T-cell (primary cell): ENCODE data around the gene JRKL. TPM values are rescaled to one million over a fixed set of nuclear protein-coding genes. Genes with fewer than 3 reads are reported as not detected.
"Not testable (repeated sequence)": the region's sequence is repeated elsewhere in the genome, so short reads cannot be mapped to it uniquely, and the experiment has no call there.

Experiments used
- ATAC-seq, 4 experiments: fragments of 200-7000 bp in 3 of 4; fragments of 150-1000 bp in 1 of 4; cut with Tn5 transposase; replicated peaks in 1 of 4; 1 replicate in 3 of 4; 2 replicates in 1 of 4; pipeline ENCODE4 v1.10.0; 2021; ENCODE audit warnings: moderate library complexity in 3 of 4, mild to moderate bottlenecking in 2 of 4, moderate number of reproducible peaks in 1 of 4
- CTCF ChIA-PET, 2 donors: fragments of 300-600 bp; sonication (Branson Sonifier 250); formaldehyde crosslinking; loops; one replicate each; lab custom pipeline; 2022; ENCODE audit warnings: antibody characterized with exemption in 2 of 2; lab: Charles Lee
- POLR2A ChIA-PET, 2 donors: fragments of 300-600 bp; sonication (Branson Sonifier 250); formaldehyde crosslinking; loops; one replicate each; lab custom pipeline; 2022; ENCODE audit warnings: antibody characterized with exemption in 2 of 2; lab: Charles Lee
- DNase-seq, 35 experiments: peaks; one replicate each; pipeline versions ENCODE4 v3.0.0 to v3.0.0-alpha.2; 2013 to 2023
- H3K27ac ChIP-seq: one replicate; pipeline ENCODE4 v1.5.1; 2013; ENCODE audit warnings: low read length
- H3K27me3 ChIP-seq, 2 experiments: replicated peaks in 1 of 2; 1 replicate in 1 of 2; 2 replicates in 1 of 2; pipeline versions ENCODE4 v1.6.1 to v1.7.0; 2013; ENCODE audit warnings: low read length in 1 of 2, mixed read lengths in 1 of 2; ENCODE audit not compliant: control insufficient read depth in 2 of 2, insufficient read depth in 2 of 2; ENCODE audit errors: extremely low read depth in 1 of 2
- H3K36me3 ChIP-seq, 2 donors: 1 replicate in 1 of 2; 2 replicates in 1 of 2; pipeline versions ENCODE4 v1.6.1 to v1.7.0; 2013; ENCODE audit warnings: low read length in 1 of 2; ENCODE audit not compliant: control insufficient read depth in 2 of 2, insufficient read depth in 1 of 2; ENCODE audit errors: extremely low read depth in 1 of 2
- H3K4me1 ChIP-seq, 2 experiments: 1 replicate in 1 of 2; 2 replicates in 1 of 2; pipeline versions ENCODE4 v1.6.1 to v1.7.0; 2013; ENCODE audit warnings: low read length in 2 of 2, mixed read lengths in 1 of 2; ENCODE audit not compliant: insufficient read depth in 2 of 2, control insufficient read depth in 1 of 2; ENCODE audit errors: extremely low read depth in 1 of 2
- H3K4me3 ChIP-seq, 2 donors: 1 replicate in 1 of 2; 2 replicates in 1 of 2; pipeline versions ENCODE4 v1.5.1 to v1.7.0; 2013; ENCODE audit warnings: mild to moderate bottlenecking in 2 of 2, low read length in 1 of 2, moderate library complexity in 1 of 2; ENCODE audit not compliant: control insufficient read depth in 1 of 2; ENCODE audit errors: extremely low read depth in 1 of 2
- H3K9me3 ChIP-seq: 2 replicates; pipeline ENCODE4 v1.7.0; 2013
- H3K27ac Mint-ChIP-seq, 2 donors: one replicate each; pipeline ENCODE4 v1.8.0; 2020 to 2021; ENCODE audit warnings: mild to moderate bottlenecking in 2 of 2, mixed read lengths in 2 of 2
- H3K27me3 Mint-ChIP-seq, 2 donors: one replicate each; pipeline ENCODE4 v1.8.0; 2021 to 2022; ENCODE audit warnings: mixed read lengths in 2 of 2
- H3K36me3 Mint-ChIP-seq: one replicate; pipeline ENCODE4 v1.8.0; 2021; ENCODE audit warnings: mixed read lengths
- H3K4me1 Mint-ChIP-seq, 3 donors: one replicate each; pipeline ENCODE4 v1.8.0; 2020 to 2022; ENCODE audit warnings: mixed read lengths in 3 of 3, mild to moderate bottlenecking in 1 of 3
- H3K4me3 Mint-ChIP-seq, 3 donors: one replicate each; pipeline ENCODE4 v1.8.0; 2020 to 2022; ENCODE audit warnings: mild to moderate bottlenecking in 3 of 3, mixed read lengths in 3 of 3, moderate library complexity in 3 of 3
- H3K9me3 Mint-ChIP-seq, 3 donors: one replicate each; pipeline ENCODE4 v1.8.0; 2020 to 2022; ENCODE audit warnings: mixed read lengths in 3 of 3
- WGBS: methylation state at CpG from one replicate; pipeline ENCODE4 v1.1.5; 2013; ENCODE audit warnings: missing lambda C conversion rate; ENCODE audit not compliant: insufficient coverage; 5-methylcytosine and 5-hydroxymethylcytosine counted together
- total RNA-seq, 35 experiments: library from RNA in 6 of 35; stranded (reverse) in 6 of 35; fragments of 120-200 nt in 1 of 35; gene quantifications; one replicate each; pipeline versions ENCODE4 v1.2.1 to v1.2.4 and lab custom pipeline; 2013 to 2026

Gene JRKL
- total RNA-seq, 5 donors from 2014 or later (not counting 1 experiment from before 2014, with no cell fraction given): 4.8 to 15.6 (median 12.3) TPM

- H3K9me3 ChIP-seq: no peaks in the 10 kb centered on the region
- ATAC-seq (no peak), DNase-seq (no peak)
- ChIA-PET POLR2A (interaction anchor here in 1 of 2 donors (0.6 kb wide), 1 partner anchor 40 kb away, joined by 9 read pairs; no protein-coding TSS in a partner anchor), CTCF (interaction anchor here in 1 of 2 donors (0.6 to 2.2 kb wide), 3 partner anchors 560 to 1189 kb away, joined by 3 to 8 read pairs (median 3); no protein-coding TSS in a partner anchor)
- Mint-ChIP-seq H3K36me3 (peaks cover 3% of the 10 kb centered on the region), H3K9me3 (peaks cover 0 to under 1% (median 0%) of the 10 kb centered on the region in 3 donors), H3K27ac (no peak overlapping the region), H3K4me1 (peaks cover 0 to 7% (median 2%) of the 10 kb centered on the region in 3 donors), H3K27me3 (peaks cover under 1 to 2% of the 10 kb centered on the region in 2 donors), H3K4me3 (no peak overlapping the region)
- H3K4me3 ChIP-seq: no peak overlapping the region
- WGBS: no CpG with 5 or more reads among the region's 4 CpGs
- H3K4me1 ChIP-seq: no peaks in the 10 kb centered on the region
- no peaks in the 10 kb centered on the region for H3K27me3 ChIP-seq
- no peak overlapping the region for H3K27ac ChIP-seq
- no peaks in the 10 kb centered on the region for H3K36me3 ChIP-seq
Measured at GRCh38 chr11:96396637-96397036, 6.8 kb downstream of the JRKL start.

GRCh38 chr11:96397863-96398262 is 8.1 kb downstream of the JRKL start:
- Histone ChIP-seq H3K4me3 (no peak overlapping the region), H3K4me1 (no peaks in the 10 kb centered on the region), H3K27ac (no peak overlapping the region), H3K9me3 (no peaks in the 10 kb centered on the region), H3K27me3 (no peaks in the 10 kb centered on the region), H3K36me3 (no peaks in the 10 kb centered on the region)
- DNase-seq (no peak), ATAC-seq (no peak)
- ChIA-PET POLR2A (interaction anchor here (0.5 to 0.7 kb wide), 3 partner anchors 27 to 349 kb away, joined by 3 to 5 read pairs (median 4); no protein-coding TSS in a partner anchor), CTCF (interaction anchor here in 1 of 2 donors (1.3 kb wide), 1 partner anchor 55 kb away, joined by 3 read pairs; the partner anchor contains the start of gene MAML2)
- Mint-ChIP-seq H3K27me3 (peaks cover 5 to 9% of the 10 kb centered on the region in 2 donors), H3K36me3 (no peaks in the 10 kb centered on the region), H3K4me1 (no peaks in the 10 kb centered on the region), H3K9me3 (no peaks in the 10 kb centered on the region), H3K4me3 (no peak overlapping the region), H3K27ac (no peak overlapping the region)
- WGBS: no CpG with 5 or more reads among the region's 3 CpGs

GRCh38 chr11:96400697-96401096 is 10.9 kb downstream of the JRKL start:
- no CpG with 5 or more reads among the region's 1 CpG for WGBS
- ChIA-PET CTCF (no interaction called here), POLR2A (interaction anchor here in 1 of 2 donors (0.6 kb wide), 1 partner anchor 426 kb away, joined by 3 read pairs; no protein-coding TSS in a partner anchor)
- Histone ChIP-seq H3K4me3 (no peak overlapping the region), H3K36me3 (no peaks in the 10 kb centered on the region), H3K27me3 (no peaks in the 10 kb centered on the region), H3K27ac (no peak overlapping the region), H3K4me1 (no peaks in the 10 kb centered on the region), H3K9me3 (no peaks in the 10 kb centered on the region)
- peaks cover 8 to 10% of the 10 kb centered on the region in 2 donors for H3K27me3 Mint-ChIP-seq
- H3K9me3 Mint-ChIP-seq: no peaks in the 10 kb centered on the region
- H3K36me3 Mint-ChIP-seq: no peaks in the 10 kb centered on the region
- H3K27ac Mint-ChIP-seq: no peak overlapping the region
- H3K4me1 Mint-ChIP-seq: no peaks in the 10 kb centered on the region
- DNase-seq: no peak
- H3K4me3 Mint-ChIP-seq: no peak overlapping the region
- no peak for ATAC-seq

GRCh38 chr11:96411412-96411811 is 21.6 kb downstream of the JRKL start:
- H3K27ac ChIP-seq, H3K4me1 ChIP-seq, ATAC-seq, H3K4me3 ChIP-seq, H3K9me3 Mint-ChIP-seq, H3K4me1 Mint-ChIP-seq, POLR2A ChIA-PET, H3K36me3 Mint-ChIP-seq, DNase-seq, CTCF ChIA-PET, H3K9me3 ChIP-seq, H3K36me3 ChIP-seq, H3K27ac Mint-ChIP-seq: not testable (repeated sequence)
- peaks cover 0 to 15% of the 10 kb centered on the region in 2 experiments for H3K27me3 ChIP-seq
- Mint-ChIP-seq H3K27me3 (peaks cover 15 to 40% of the 10 kb centered on the region in 2 donors), H3K4me3 (peak overlapping the region; percentile 6 to 37 (median 31))
- WGBS: no CpG with 5 or more reads among the region's 18 CpGs

- no CpG with 5 or more reads among the region's 1 CpG for WGBS
- CTCF ChIA-PET: interaction anchor here in 1 of 2 donors (0.6 kb wide), 2 partner anchors 13 to 568 kb away, joined by 3 to 7 read pairs; no protein-coding TSS in a partner anchor
- Histone ChIP-seq H3K4me1 (no peaks in the 10 kb centered on the region), H3K36me3 (no peaks in the 10 kb centered on the region), H3K27me3 (peaks cover 0 to 15% of the 10 kb centered on the region in 2 experiments), H3K9me3 (no peaks in the 10 kb centered on the region), H3K4me3 (no peak overlapping the region), H3K27ac (no peak overlapping the region)
- Mint-ChIP-seq H3K9me3 (no peaks in the 10 kb centered on the region), H3K4me3 (no peak overlapping the region), H3K4me1 (no peaks in the 10 kb centered on the region), H3K36me3 (peaks cover 3% of the 10 kb centered on the region), H3K27me3 (peaks cover 15 to 46% of the 10 kb centered on the region in 2 donors), H3K27ac (no peak overlapping the region)
- POLR2A ChIA-PET: interaction anchor here in 1 of 2 donors (0.7 kb wide), 1 partner anchor 13 kb away, joined by 3 read pairs; no protein-coding TSS in a partner anchor
- DNase-seq (no peak), ATAC-seq (no peak)
Measured at GRCh38 chr11:96412761-96413381, 23.1 kb downstream of the JRKL start.

- Histone ChIP-seq H3K4me1 (no peaks in the 10 kb centered on the region), H3K36me3 (no peaks in the 10 kb centered on the region), H3K27ac (no peak overlapping the region), H3K4me3 (no peak overlapping the region), H3K27me3 (peaks cover 0 to 15% of the 10 kb centered on the region in 2 experiments), H3K9me3 (no peaks in the 10 kb centered on the region)
- Mint-ChIP-seq H3K4me3 (no peak overlapping the region), H3K9me3 (no peaks in the 10 kb centered on the region), H3K27me3 (peaks cover 15 to 51% of the 10 kb centered on the region in 2 donors), H3K27ac (no peak overlapping the region), H3K36me3 (peaks cover 3% of the 10 kb centered on the region), H3K4me1 (no peaks in the 10 kb centered on the region)
- no peak for DNase-seq
- no peak for ATAC-seq
- ChIA-PET CTCF (interaction anchor here in 1 of 2 donors (0.6 kb wide), 2 partner anchors 12 to 568 kb away, joined by 3 to 7 read pairs; no protein-coding TSS in a partner anchor), POLR2A (no interaction called here)
Measured at GRCh38 chr11:96413408-96413807, 23.6 kb downstream of the JRKL start.
